H1 (cell line): ENCODE measurements around the gene ANO2. TPM values are rescaled to one million over a fixed set of nuclear protein-coding genes. Genes with fewer than 3 reads are reported as not detected.

Experiments
- GABPA ChIP-seq: IDR thresholded peaks from 2 replicates; pipeline ENCODE4 v1.6.1; 2011; ENCODE audit warnings: mild to moderate bottlenecking, low read length, moderate library complexity, borderline replicate concordance; ENCODE audit not compliant: insufficient read depth
- RBBP5 ChIP-seq: IDR thresholded peaks from 2 replicates; pipeline ENCODE4 v1.7.1; 2012; ENCODE audit warnings: low read depth, mild to moderate bottlenecking, inconsistent platforms, low read length, moderate library complexity, borderline replicate concordance
- polyA plus RNA-seq, 7 experiments: library from polyadenylated mRNA; depleted of rRNA in 3 of 7; stranded (reverse) in 5 of 7; unstranded in 2 of 7; fragments of >200 nt in 5 of 7; fragments of 200-250 nt in 2 of 7; gene quantifications; 1 replicate in 5 of 7; 2 replicates in 1 of 7; 4 replicates in 1 of 7; pipeline versions ENCODE4 v1.2.1 to v1.2.3, GENCODE V29; 2011 to 2013; ENCODE audit warnings: missing spikeins in 2 of 7, mixed read lengths in 2 of 7
- total RNA-seq: library from RNA; stranded (reverse); fragmentation: NEBNext Ultra II Directional; extraction: Animal tissue kit (Norgen Biotek cat#: 25700); gene quantifications from 2 replicates; pipeline ENCODE4 v1.2.1, GENCODE V29; 2021

The ANO2 gene
- total and polyA plus RNA-seq, 2 of the 8 experiments (the other 6 are each of a cell fraction or from before 2014, with no cell fraction given): 1.9 to 5.5 TPM

DNA sequence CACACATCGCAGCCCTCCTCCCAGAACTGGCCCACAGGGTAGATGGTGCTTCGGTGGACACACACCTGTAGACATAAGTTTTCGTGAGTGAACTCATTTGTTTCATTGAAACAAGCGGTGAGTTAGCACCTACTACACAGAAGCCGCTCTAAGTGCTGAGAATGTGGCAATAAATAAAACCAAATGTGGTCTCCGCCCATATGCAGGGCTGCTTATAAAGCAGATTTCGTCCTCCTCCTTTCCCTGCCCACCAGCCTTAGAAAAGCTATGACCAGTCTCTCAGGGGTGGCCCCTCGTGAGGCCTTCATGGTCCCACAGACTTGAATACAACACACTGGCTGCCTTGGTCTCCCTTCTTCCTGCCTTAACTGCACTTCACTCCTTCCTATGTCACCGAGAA, 31.1 kb upstream of the ANO2 start (continued):
- no peak for TF ChIP-seq RBBP5
- TF ChIP-seq GABPA: no peak
